ENCODE data around the gene PER1. TPM values are rescaled to one million over a fixed set of nuclear protein-coding genes. Genes with fewer than 3 reads are reported as not detected.

The PER1 gene
- total RNA-seq, 1 donor from 2014 or later = 350 TPM

- Histone ChIP-seq H3K36me3 (no peaks in the 10 kb centered on the region), H3K4me3 (peak overlapping the region; percentile 64), H3K27ac (no peak overlapping the region), H3K9me3 (no peaks in the 10 kb centered on the region), H3K4me1 (peaks cover 61% of the 10 kb centered on the region), H3K27me3 (peaks cover 30% of the 10 kb centered on the region)
- TF ChIP-seq, protein P1, sequence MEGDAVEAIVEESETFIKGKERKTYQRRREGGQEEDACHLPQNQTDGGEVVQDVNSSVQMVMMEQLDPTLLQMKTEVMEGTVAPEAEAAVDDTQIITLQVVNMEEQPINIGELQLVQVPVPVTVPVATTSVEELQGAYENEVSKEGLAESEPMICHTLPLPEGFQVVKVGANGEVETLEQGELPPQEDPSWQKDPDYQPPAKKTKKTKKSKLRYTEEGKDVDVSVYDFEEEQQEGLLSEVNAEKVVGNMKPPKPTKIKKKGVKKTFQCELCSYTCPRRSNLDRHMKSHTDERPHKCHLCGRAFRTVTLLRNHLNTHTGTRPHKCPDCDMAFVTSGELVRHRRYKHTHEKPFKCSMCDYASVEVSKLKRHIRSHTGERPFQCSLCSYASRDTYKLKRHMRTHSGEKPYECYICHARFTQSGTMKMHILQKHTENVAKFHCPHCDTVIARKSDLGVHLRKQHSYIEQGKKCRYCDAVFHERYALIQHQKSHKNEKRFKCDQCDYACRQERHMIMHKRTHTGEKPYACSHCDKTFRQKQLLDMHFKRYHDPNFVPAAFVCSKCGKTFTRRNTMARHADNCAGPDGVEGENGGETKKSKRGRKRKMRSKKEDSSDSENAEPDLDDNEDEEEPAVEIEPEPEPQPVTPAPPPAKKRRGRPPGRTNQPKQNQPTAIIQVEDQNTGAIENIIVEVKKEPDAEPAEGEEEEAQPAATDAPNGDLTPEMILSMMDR (IDR thresholded peaks at IDR 0.05) = no peak
- ATAC-seq (peak; percentile 56), DNase-seq (peak; percentile 82)
- intact Hi-C loops (cut with DNase I) = no loop called here
Measured at GRCh38 chr17:8125154-8125946, 26.9 kb downstream of the PER1 start.

DNA sequence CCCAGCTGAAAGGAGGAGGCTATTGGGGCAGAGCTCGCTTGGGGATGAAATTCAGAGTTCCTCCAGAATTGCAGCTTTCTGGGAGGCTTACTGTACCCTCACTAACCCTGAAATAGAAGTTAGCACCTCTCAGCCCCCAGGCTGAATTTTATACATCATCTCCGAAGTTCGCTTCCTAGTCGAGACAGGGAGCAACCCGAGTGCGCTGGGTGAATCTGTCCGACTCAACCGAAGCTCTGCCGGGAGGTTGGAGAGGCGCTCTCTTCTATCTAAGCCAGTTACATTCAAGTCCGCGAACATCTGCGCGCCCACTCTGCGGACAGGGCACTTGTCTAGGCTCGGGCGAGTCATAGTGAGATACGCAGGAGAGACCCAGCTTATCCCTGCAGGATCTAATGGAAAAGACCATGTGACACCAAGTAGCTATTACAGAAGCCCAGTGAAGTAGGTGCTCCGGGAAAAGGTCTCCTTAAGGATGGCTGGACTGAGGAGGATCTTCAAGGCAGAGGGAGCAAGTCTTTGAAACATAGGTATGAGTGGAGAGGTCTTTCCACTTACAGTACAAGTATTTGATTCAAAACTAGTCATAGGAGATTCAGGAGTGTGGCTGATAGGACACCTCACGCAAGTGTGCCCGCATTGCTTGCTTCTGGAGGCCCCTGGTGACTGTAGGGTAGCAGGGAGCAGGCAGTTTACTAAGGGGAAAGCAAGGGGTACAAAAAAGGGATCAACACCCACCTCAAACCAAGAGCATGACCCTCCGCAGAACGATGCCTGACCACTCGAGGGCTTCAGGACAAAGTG is 27.7 kb downstream of the PER1 start:
- no peaks in the 10 kb centered on the region for H3K9me3 ChIP-seq
- no peaks in the 10 kb centered on the region for H3K36me3 ChIP-seq
- ATAC-seq = no peak
- H3K4me3 ChIP-seq = peak overlapping the region; percentile 67
- H3K27ac ChIP-seq = no peak overlapping the region
- TF ChIP-seq, protein P1 (IDR thresholded peaks at IDR 0.05) = no peak
- intact Hi-C loops (cut with DNase I) = loop anchor here (5.0 kb wide), 1 partner anchor 63 kb away; no protein-coding TSS in a partner anchor
- peaks cover 27% of the 10 kb centered on the region for H3K27me3 ChIP-seq
- peaks cover 66% of the 10 kb centered on the region for H3K4me1 ChIP-seq
- DNase-seq = no peak

- TF ChIP-seq, protein P1 (IDR thresholded peaks at IDR 0.05) = no peak
- Histone ChIP-seq H3K36me3 (no peaks in the 10 kb centered on the region), H3K4me1 (peaks cover 66% of the 10 kb centered on the region), H3K27me3 (peaks cover 22% of the 10 kb centered on the region), H3K4me3 (peak within 1 kb of the TSS; percentile 67), H3K9me3 (no peaks in the 10 kb centered on the region), H3K27ac (no peak within 1 kb of the TSS)
- no peak for ATAC-seq
- no peak for DNase-seq
- intact Hi-C loops (cut with DNase I) = loop anchor here (5.0 kb wide), 1 partner anchor 63 kb away; no protein-coding TSS in a partner anchor
Measured at GRCh38 chr17:8123695-8124349, 28.4 kb downstream of the PER1 start, which contains the start of gene HES7. Gene HES7, minus strand, starts transcription at chr17:8124106. Its CDS starts 22 bp downstream, at chr17:8124084.

DNA sequence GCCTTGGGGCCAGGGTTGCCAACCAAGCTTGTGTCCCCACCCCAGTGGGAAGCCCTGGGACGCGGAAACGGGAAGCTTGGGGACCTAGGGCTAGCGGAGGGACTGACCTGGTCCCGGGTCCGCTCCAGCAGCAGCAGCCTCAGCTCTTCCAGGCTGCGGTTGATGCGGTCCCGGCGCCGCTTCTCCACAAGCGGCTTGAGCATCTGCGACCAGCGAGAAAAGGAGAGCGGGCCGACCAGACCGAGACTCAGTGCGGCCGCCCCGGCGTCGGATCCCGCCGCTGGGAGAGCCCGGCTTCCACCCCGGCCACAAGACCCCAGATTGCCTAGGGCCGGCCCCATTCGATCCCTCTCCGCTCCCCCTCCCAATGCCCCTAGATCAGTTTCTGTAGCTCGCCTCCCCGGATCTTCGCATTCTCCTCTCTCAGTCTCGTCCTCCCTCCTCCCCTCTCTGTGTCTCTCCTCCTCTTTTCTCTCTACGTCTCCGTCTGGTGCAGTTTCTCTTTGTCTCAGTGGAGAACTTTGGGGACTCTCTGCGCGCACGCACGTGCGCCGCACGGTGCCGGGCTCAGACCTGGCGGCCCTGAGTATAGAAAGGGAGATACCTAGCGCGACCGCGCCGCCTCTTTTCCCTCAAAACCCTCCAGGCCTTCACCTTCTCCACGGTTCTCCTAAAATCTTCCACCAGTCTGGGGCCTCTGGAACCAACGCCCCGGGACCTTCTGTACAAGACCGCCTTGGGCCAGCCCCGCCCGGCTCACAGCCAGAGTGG is 29.1 kb downstream of the PER1 start:
- peaks cover 72% of the 10 kb centered on the region for H3K4me1 ChIP-seq
- TF ChIP-seq, protein P1 (IDR thresholded peaks at IDR 0.05) = no peak
- no peaks in the 10 kb centered on the region for H3K9me3 ChIP-seq
- DNase-seq = no peak
- H3K27me3 ChIP-seq = peaks cover 22% of the 10 kb centered on the region
- intact Hi-C loops (cut with DNase I) = loop anchor here (5.0 kb wide), 1 partner anchor 64 kb away; no protein-coding TSS in a partner anchor
- peak overlapping the region; percentile 67 for H3K4me3 ChIP-seq
- no peak overlapping the region for H3K27ac ChIP-seq
- H3K36me3 ChIP-seq = no peaks in the 10 kb centered on the region
- no peak for ATAC-seq
